A673 (cell line): ENCODE results near the gene SMAD3.

Experiments
- EZH2 ChIP-seq: fragments of 200-600 bp; sonication (generic); IDR thresholded peaks from 2 replicates; pipeline ENCODE4 v1.6.1; 2017; ENCODE audit warnings: borderline replicate concordance, low read depth, mild to moderate bottlenecking, mixed read lengths, antibody characterized with exemption, low read length; ENCODE audit not compliant: poor library complexity, severe bottlenecking
- TF ChIP-seq, protein P1 (sequence below): fragments of 300-800, 200-600 bp; sonication (generic); conservative IDR thresholded peaks from 2 replicates; pipeline ENCODE4 v1.5.1; 2017; ENCODE audit warnings: low read depth, mild to moderate bottlenecking, antibody characterized with exemption, low read length, moderate library complexity, mixed read lengths

DNA sequence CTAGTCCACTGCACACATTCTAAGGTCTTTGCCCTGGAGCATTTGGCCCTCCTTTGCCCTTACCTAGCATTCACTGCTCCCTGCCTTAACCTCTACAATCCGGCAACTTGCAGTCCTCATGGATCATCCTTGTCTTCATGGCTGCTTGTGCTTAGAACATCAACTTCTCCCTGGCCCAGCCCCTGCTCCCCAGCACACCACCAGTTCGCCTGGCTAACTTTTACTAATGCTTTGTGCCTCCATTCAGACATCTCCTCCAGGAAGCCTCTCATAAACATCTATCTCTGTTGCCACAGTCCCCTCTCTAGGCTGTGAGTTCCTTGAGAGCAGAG, 131.9 kb downstream of the SMAD3 start:
- TF ChIP-seq, protein P1, sequence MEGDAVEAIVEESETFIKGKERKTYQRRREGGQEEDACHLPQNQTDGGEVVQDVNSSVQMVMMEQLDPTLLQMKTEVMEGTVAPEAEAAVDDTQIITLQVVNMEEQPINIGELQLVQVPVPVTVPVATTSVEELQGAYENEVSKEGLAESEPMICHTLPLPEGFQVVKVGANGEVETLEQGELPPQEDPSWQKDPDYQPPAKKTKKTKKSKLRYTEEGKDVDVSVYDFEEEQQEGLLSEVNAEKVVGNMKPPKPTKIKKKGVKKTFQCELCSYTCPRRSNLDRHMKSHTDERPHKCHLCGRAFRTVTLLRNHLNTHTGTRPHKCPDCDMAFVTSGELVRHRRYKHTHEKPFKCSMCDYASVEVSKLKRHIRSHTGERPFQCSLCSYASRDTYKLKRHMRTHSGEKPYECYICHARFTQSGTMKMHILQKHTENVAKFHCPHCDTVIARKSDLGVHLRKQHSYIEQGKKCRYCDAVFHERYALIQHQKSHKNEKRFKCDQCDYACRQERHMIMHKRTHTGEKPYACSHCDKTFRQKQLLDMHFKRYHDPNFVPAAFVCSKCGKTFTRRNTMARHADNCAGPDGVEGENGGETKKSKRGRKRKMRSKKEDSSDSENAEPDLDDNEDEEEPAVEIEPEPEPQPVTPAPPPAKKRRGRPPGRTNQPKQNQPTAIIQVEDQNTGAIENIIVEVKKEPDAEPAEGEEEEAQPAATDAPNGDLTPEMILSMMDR: no peak
- TF ChIP-seq EZH2: no peak
